PFSK-1 (cell line): ENCODE results near the gene GNB1.

Source experiments
- FOXP2 ChIP-seq: optimal IDR thresholded peaks from 2 replicates; pipeline ENCODE3; 2011; ENCODE audit warnings: borderline replicate concordance, control low read depth, inconsistent platforms; ENCODE audit not compliant: insufficient read depth; ENCODE audit errors: extremely low read length, extremely low read depth
- POLR2AphosphoS5 ChIP-seq: IDR thresholded peaks from 2 replicates; pipeline ENCODE4 v1.6.1; 2012; ENCODE audit warnings: low read depth, mild to moderate bottlenecking, control low read depth, low read length, moderate library complexity
- REST ChIP-seq, 2 experiments: IDR thresholded peaks; 2 replicates each; pipeline versions ENCODE4 v1.6.1 to v1.8.0; 2011 to 2012; ENCODE audit warnings: low read depth in 2 of 2, low read length in 2 of 2, control low read depth in 1 of 2, inconsistent platforms in 1 of 2, mild to moderate bottlenecking in 1 of 2, moderate library complexity in 1 of 2; ENCODE audit not compliant: insufficient read depth in 1 of 2
- SIN3A ChIP-seq: IDR thresholded peaks from 2 replicates; pipeline ENCODE4 v1.6.1; 2012; ENCODE audit warnings: mild to moderate bottlenecking, low read length, moderate library complexity, borderline replicate concordance; ENCODE audit not compliant: insufficient read depth
- TAF1 ChIP-seq: IDR thresholded peaks from 2 replicates; pipeline ENCODE4 v1.6.1; 2012; ENCODE audit warnings: low read length, control low read depth, borderline replicate concordance; ENCODE audit not compliant: insufficient read depth

The GNB1 gene

GRCh38 chr1:1938276-1938573 is 47.3 kb upstream of the GNB1 start:
- TF ChIP-seq TAF1 (no peak), POLR2AphosphoS5 (no peak), SIN3A (no peak), REST (IDR thresholded peaks at IDR 0.05; ENCODE audit: insufficient read depth in 1 of 2, low read depth in 2 of 2, low read length in 2 of 2) (no peak)

- no peak for TF ChIP-seq FOXP2
- TF ChIP-seq REST (IDR thresholded peaks at IDR 0.05; ENCODE audit: insufficient read depth in 1 of 2, low read depth in 2 of 2, low read length in 2 of 2): no peak
- no peak for TF ChIP-seq SIN3A
- TF ChIP-seq POLR2AphosphoS5: no peak
- TF ChIP-seq TAF1: no peak
Measured at GRCh38 chr1:1937549-1938275, 46.8 kb upstream of the GNB1 start.

- TF ChIP-seq POLR2AphosphoS5 (no peak), TAF1 (no peak), FOXP2 (no peak), REST (IDR thresholded peaks at IDR 0.05; ENCODE audit: insufficient read depth in 1 of 2, low read depth in 2 of 2, low read length in 2 of 2) (no peak), SIN3A (no peak)
Measured at GRCh38 chr1:1937061-1937460, 46.2 kb upstream of the GNB1 start.

- TF ChIP-seq REST (IDR thresholded peaks at IDR 0.05; ENCODE audit: insufficient read depth in 1 of 2, low read depth in 2 of 2, low read length in 2 of 2) (no peak), TAF1 (no peak), POLR2AphosphoS5 (no peak), SIN3A (no peak), FOXP2 (no peak)
Measured at GRCh38 chr1:1929639-1930545, 39.0 kb upstream of the GNB1 start.
